WTC11 (cell line): ENCODE measurements around the gene MIA2. TPM values are rescaled to one million over a fixed set of nuclear protein-coding genes. Genes with fewer than 3 reads are reported as not detected.

Experiments used
- ATAC-seq: fragments of 200-7000 bp; cut with Tn5 transposase; 2 replicates; pipeline ENCODE4 v1.10.0; 2021; ENCODE audit warnings: mild to moderate bottlenecking, moderate library complexity
- CTCF ChIA-PET: fragments of 300-600 bp; sonication (Branson Sonifier 250); formaldehyde crosslinking; loops from one replicate; lab custom pipeline; 2021; ENCODE audit warnings: antibody characterized with exemption; lab: Charles Lee
- POLR2A ChIA-PET: fragments of 350-600 bp; sonication (Branson Sonifier 250); formaldehyde crosslinking; loops from one replicate; lab custom pipeline; 2021; ENCODE audit warnings: antibody characterized with exemption; lab: Charles Lee
- DNase-seq: peaks from one replicate; pipeline ENCODE4 v3.0.0; 2021; ENCODE audit warnings: low spot score
- H3K27ac Mint-ChIP-seq: 2 replicates; pipeline ENCODE4 v1.8.0; 2021; ENCODE audit warnings: mixed read lengths
- H3K27me3 Mint-ChIP-seq: 2 replicates; pipeline ENCODE4 v1.8.0; 2021; ENCODE audit warnings: low read depth, mild to moderate bottlenecking, moderate library complexity, mixed read lengths
- H3K36me3 Mint-ChIP-seq: 2 replicates; pipeline ENCODE4 v1.8.0; 2021; ENCODE audit warnings: mixed read lengths
- H3K4me1 Mint-ChIP-seq: 2 replicates; pipeline ENCODE4 v1.8.0; 2022; ENCODE audit warnings: mixed read lengths
- H3K4me3 Mint-ChIP-seq: 2 replicates; pipeline ENCODE4 v1.8.0; 2021; ENCODE audit warnings: mild to moderate bottlenecking, moderate library complexity, mixed read lengths
- H3K9me3 Mint-ChIP-seq: 2 replicates; pipeline ENCODE4 v1.8.0; 2021; ENCODE audit warnings: mixed read lengths
- ATF3 ChIP-seq: sonication (generic); formaldehyde crosslinking; conservative IDR thresholded peaks from 2 replicates; pipeline ENCODE4 v1.8.1; 2022; ENCODE audit warnings: mild to moderate bottlenecking, missing genetic modification reagents
- ATF6 ChIP-seq: sonication (generic); formaldehyde crosslinking; IDR thresholded peaks from 2 replicates; pipeline ENCODE4 v1.8.1; 2023; ENCODE audit warnings: mild to moderate bottlenecking, missing genetic modification reagents
- E2F5 ChIP-seq: sonication (generic); formaldehyde crosslinking; IDR thresholded peaks from 2 replicates; pipeline ENCODE4 v1.8.1; 2022; ENCODE audit warnings: mild to moderate bottlenecking, moderate library complexity, missing genetic modification reagents
- EMX1 ChIP-seq: fragments of 250-450 bp; sonication (Bioruptor Pico); IDR thresholded peaks from 2 replicates; pipeline ENCODE4 v1.8.0; 2021; ENCODE audit warnings: mild to moderate bottlenecking
- FOXP4 ChIP-seq: sonication (generic); formaldehyde crosslinking; IDR thresholded peaks from 2 replicates; pipeline ENCODE4 v1.8.0; 2022; ENCODE audit warnings: mild to moderate bottlenecking, missing genetic modification reagents
- JUN ChIP-seq: sonication (generic); formaldehyde crosslinking; IDR thresholded peaks from 2 replicates; pipeline ENCODE4 v1.8.0; 2023; ENCODE audit warnings: mild to moderate bottlenecking, missing genetic modification reagents
- MLX ChIP-seq: sonication (generic); formaldehyde crosslinking; IDR thresholded peaks from 2 replicates; pipeline ENCODE4 v1.8.1; 2023; ENCODE audit warnings: mild to moderate bottlenecking, missing genetic modification reagents, moderate library complexity
- MXD4 ChIP-seq: fragments of 250-450 bp; sonication (Bioruptor Pico); IDR thresholded peaks from 2 replicates; pipeline ENCODE4 v1.8.0; 2021; ENCODE audit warnings: mild to moderate bottlenecking, moderate library complexity, borderline replicate concordance
- MYBL2 ChIP-seq: sonication (generic); formaldehyde crosslinking; IDR thresholded peaks from 2 replicates; pipeline ENCODE4 v1.8.1; 2023; ENCODE audit warnings: mild to moderate bottlenecking, moderate library complexity, missing genetic modification reagents
- PRDM15 ChIP-seq: sonication (generic); formaldehyde crosslinking; IDR thresholded peaks from 2 replicates; pipeline ENCODE4 v1.8.0; 2022; ENCODE audit warnings: missing genetic modification reagents
- PREB ChIP-seq: sonication (generic); formaldehyde crosslinking; IDR thresholded peaks from 2 replicates; pipeline ENCODE4 v1.8.1; 2022; ENCODE audit warnings: mild to moderate bottlenecking, missing genetic modification reagents, moderate library complexity, borderline replicate concordance
- RELA ChIP-seq: sonication (generic); formaldehyde crosslinking; IDR thresholded peaks from 2 replicates; pipeline ENCODE4 v1.8.1; 2022; ENCODE audit warnings: missing genetic modification reagents, mild to moderate bottlenecking, borderline replicate concordance
- TP53 ChIP-seq: sonication (generic); formaldehyde crosslinking; IDR thresholded peaks from 2 replicates; pipeline ENCODE4 v1.8.1; 2023; ENCODE audit warnings: mild to moderate bottlenecking, missing genetic modification reagents
- ZNF121 ChIP-seq: sonication (generic); formaldehyde crosslinking; IDR thresholded peaks from 2 replicates; pipeline ENCODE4 v1.8.0; 2023; ENCODE audit warnings: missing genetic modification reagents
- ZNF138 ChIP-seq: sonication (generic); formaldehyde crosslinking; conservative IDR thresholded peaks from 2 replicates; pipeline ENCODE4 v1.8.1; 2022; ENCODE audit warnings: mild to moderate bottlenecking, moderate library complexity, missing genetic modification reagents
- ZNF219 ChIP-seq: sonication (generic); formaldehyde crosslinking; IDR thresholded peaks from 2 replicates; pipeline ENCODE4 v1.8.0; 2023; ENCODE audit warnings: missing genetic modification reagents, mild to moderate bottlenecking, borderline replicate concordance
- ZNF281 ChIP-seq: sonication (generic); formaldehyde crosslinking; IDR thresholded peaks from 2 replicates; pipeline ENCODE4 v1.8.0; 2023; ENCODE audit warnings: mild to moderate bottlenecking, missing genetic modification reagents
- ZNF317 ChIP-seq: sonication (generic); formaldehyde crosslinking; IDR thresholded peaks from 2 replicates; pipeline ENCODE4 v1.8.1; 2023; ENCODE audit warnings: low read depth, mild to moderate bottlenecking, moderate library complexity, missing genetic modification reagents, borderline replicate concordance
- ZNF396 ChIP-seq: fragments of 250-450 bp; sonication (Bioruptor Pico); IDR thresholded peaks from 2 replicates; pipeline ENCODE4 v1.8.0; 2021; ENCODE audit warnings: mild to moderate bottlenecking, moderate library complexity, borderline replicate concordance
- total RNA-seq: library from RNA; stranded (reverse); gene quantifications from 3 replicates; pipeline ENCODE4 v1.2.3, GENCODE V29; 2021

Gene MIA2
- total RNA-seq, 1 experiment from 2014 or later: 11.3 TPM

GRCh38 chr14:39310051-39310450, 76.3 kb downstream of the MIA2 start (continued):
- no peak for TF ChIP-seq PREB
- no peak for TF ChIP-seq MXD4 (CRISPR knock-in tag)
- no peak for TF ChIP-seq ZNF396 (CRISPR knock-in tag)
- TF ChIP-seq, all 79 proteins: peak for 0

- H3K27ac Mint-ChIP-seq: no peak overlapping the region
- no peak overlapping the region for H3K4me3 Mint-ChIP-seq
- no peak for DNase-seq
- H3K4me1 Mint-ChIP-seq: no peaks in the 10 kb centered on the region
- H3K27me3 Mint-ChIP-seq: no peaks in the 10 kb centered on the region
- peaks cover 7% of the 10 kb centered on the region; the same call in 1 of the 2 replicates for H3K36me3 Mint-ChIP-seq
- no peak for TF ChIP-seq FOXP4 (CRISPR knock-in tag)
- no peak for TF ChIP-seq MYBL2
- TF ChIP-seq ZNF219 (CRISPR knock-in tag): no peak
- TF ChIP-seq JUN (CRISPR knock-in tag): no peak
- TF ChIP-seq EMX1 (CRISPR knock-in tag): no peak
- no peak for TF ChIP-seq ZNF121
- TF ChIP-seq ZNF317: no peak
- TF ChIP-seq ATF6 (CRISPR knock-in tag): no peak
- TF ChIP-seq ATF3 (CRISPR knock-in tag): no peak
- TF ChIP-seq TP53 (CRISPR knock-in tag): no peak
- no peak for TF ChIP-seq PRDM15 (CRISPR knock-in tag)
- TF ChIP-seq MLX (CRISPR knock-in tag): no peak
- no peak for TF ChIP-seq ZNF281 (CRISPR knock-in tag)
- TF ChIP-seq ZNF138: no peak
- TF ChIP-seq RELA (CRISPR knock-in tag): no peak
- no peak for TF ChIP-seq E2F5 (CRISPR knock-in tag)
- TF ChIP-seq, all 79 proteins: peak for 0
- ATAC-seq: no peak
- no peaks in the 10 kb centered on the region for H3K9me3 Mint-ChIP-seq
- CTCF ChIA-PET: no interaction called here
- POLR2A ChIA-PET: no interaction called here
Measured at GRCh38 chr14:39315859-39316444, 82.2 kb downstream of the MIA2 start.
